GM23248 (cell line): ENCODE data around the gene FRMD7. TPM values are rescaled to one million over a fixed set of nuclear protein-coding genes. Genes with fewer than 3 reads are reported as not detected.

ENCODE experiments used
- DNase-seq: peaks from one replicate; pipeline ENCODE4 v3.0.0-alpha.2; 2015
- H2AFZ ChIP-seq: fragments of 200-600 bp; sonication (generic); 2 replicates; pipeline ENCODE4 v1.6.1; 2016; ENCODE audit warnings: antibody characterized with exemption
- H3F3A ChIP-seq: fragments of 200-600 bp; sonication (generic); 2 replicates; pipeline ENCODE4 v1.6.1; 2016; ENCODE audit warnings: mild to moderate bottlenecking, antibody characterized with exemption, mixed run types; ENCODE audit not compliant: insufficient read depth
- H3K27ac ChIP-seq: fragments of 200-600 bp; sonication (generic); 2 replicates; pipeline ENCODE4 v1.5.1; 2016; ENCODE audit warnings: mild to moderate bottlenecking
- H3K27me3 ChIP-seq: fragments of 200-600 bp; sonication (generic); replicated peaks from 2 replicates; pipeline ENCODE4 v1.6.1; 2016; ENCODE audit warnings: mild to moderate bottlenecking; ENCODE audit not compliant: insufficient read depth
- H3K36me3 ChIP-seq: fragments of 200-600 bp; sonication (generic); 2 replicates; pipeline ENCODE4 v1.6.1; 2016; ENCODE audit warnings: low read depth, mild to moderate bottlenecking
- H3K4me1 ChIP-seq: fragments of 200-600 bp; sonication (generic); 2 replicates; pipeline ENCODE4 v1.6.1; 2016; ENCODE audit warnings: mild to moderate bottlenecking; ENCODE audit not compliant: insufficient read depth
- H3K4me2 ChIP-seq: fragments of 200-600 bp; sonication (generic); one replicate; pipeline ENCODE4 v1.6.1; 2016; ENCODE audit warnings: mild to moderate bottlenecking; ENCODE audit not compliant: unreplicated experiment
- H3K4me3 ChIP-seq: fragments of 200-600 bp; sonication (generic); 2 replicates; pipeline ENCODE4 v1.5.1; 2016; ENCODE audit warnings: mild to moderate bottlenecking
- H3K79me2 ChIP-seq: fragments of 200-600 bp; sonication (generic); 2 replicates; pipeline ENCODE4 v1.6.1; 2016; ENCODE audit warnings: mild to moderate bottlenecking; ENCODE audit not compliant: insufficient read depth
- H3K9ac ChIP-seq: fragments of 200-600 bp; sonication (generic); 2 replicates; pipeline ENCODE4 v1.6.1; 2016; ENCODE audit warnings: mild to moderate bottlenecking
- H3K9me2 ChIP-seq: fragments of 200-600 bp; sonication (generic); 2 replicates; pipeline ENCODE4 v1.6.1; 2016; ENCODE audit warnings: mixed run types, mild to moderate bottlenecking, moderate library complexity; ENCODE audit not compliant: insufficient read depth
- H3K9me3 ChIP-seq: fragments of 200-600 bp; sonication (generic); one replicate; pipeline ENCODE4 v1.6.1; 2017; ENCODE audit warnings: low read depth
- H4K20me1 ChIP-seq: fragments of 200-600 bp; sonication (generic); 2 replicates; pipeline ENCODE4 v1.6.0; 2016; ENCODE audit not compliant: insufficient read depth
- EZH2 ChIP-seq: fragments of 200-600 bp; sonication (generic); IDR thresholded peaks from 2 replicates; pipeline ENCODE4 v1.6.1; 2018; ENCODE audit warnings: antibody characterized with exemption, mild to moderate bottlenecking; ENCODE audit not compliant: insufficient read depth, poor library complexity, severe bottlenecking
- EZH2phosphoT487 ChIP-seq: fragments of 200-600 bp; sonication (generic); IDR thresholded peaks from 2 replicates; pipeline ENCODE4 v1.6.1; 2018; ENCODE audit warnings: antibody characterized with exemption, moderate library complexity, mild to moderate bottlenecking, low read depth; ENCODE audit not compliant: insufficient read depth
- WGBS, 2 experiments: methylation state at CpG; one replicate each; pipeline ENCODE4 v1.1.6; 2015 to 2017; ENCODE audit warnings: low lambda C conversion rate in 2 of 2, low coverage in 1 of 2; ENCODE audit errors: missing lambda C conversion rate in 2 of 2; 5-methylcytosine and 5-hydroxymethylcytosine counted together
- in situ Hi-C: fragments of 300-500 bp; cut with MboI; formaldehyde crosslinking; loops from 2 replicates; pipeline ENCODE4 v1.15.0; 2020
- polyA plus RNA-seq: library from polyadenylated mRNA; unstranded; fragments of >200 nt; fragmentation: Nextera tagmentation; extraction: Ambion mirVana; gene quantifications from 2 replicates; pipeline ENCODE4 v1.2.1, GENCODE V29; 2016
- total RNA-seq: library from RNA; depleted of rRNA; stranded (reverse); fragments of >200 nt; shearing (Covaris generic); gene quantifications from 2 replicates; pipeline ENCODE4 v1.2.3, GENCODE V29; 2014

FRMD7 gene
- total and polyA plus RNA-seq, 2 experiments from 2014 or later = 0.11 TPM; not detected in 1

DNA sequence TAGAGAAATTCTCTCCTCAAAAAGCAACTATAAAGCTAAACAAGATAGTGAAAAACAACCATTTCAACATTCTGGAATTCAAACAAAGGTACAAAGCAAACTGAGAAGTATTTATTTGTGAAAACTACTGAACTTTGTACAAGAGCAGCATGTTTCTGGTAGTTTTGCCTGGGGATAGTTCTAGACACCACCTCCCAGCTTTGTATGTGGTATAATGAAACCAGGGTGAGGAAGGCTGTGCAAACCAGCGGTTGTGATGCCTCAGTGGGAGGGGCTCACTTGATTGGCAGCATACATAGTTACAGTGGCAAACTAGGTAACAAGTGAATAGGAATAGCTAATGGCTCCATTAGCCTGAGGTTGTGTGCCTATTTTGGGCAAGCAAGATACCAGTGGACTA, 18.6 kb upstream of the FRMD7 start:
- H3K9me2 ChIP-seq = no peaks in the 10 kb centered on the region
- H3K4me3 ChIP-seq = no peak overlapping the region
- no peak for TF ChIP-seq EZH2
- no peak for TF ChIP-seq EZH2phosphoT487
- H3K79me2 ChIP-seq = no peaks in the 10 kb centered on the region
- no peaks in the 10 kb centered on the region for H3F3A ChIP-seq
- H3K9ac ChIP-seq = no peak overlapping the region
- no peaks in the 10 kb centered on the region for H3K36me3 ChIP-seq
- H3K27ac ChIP-seq = no peak overlapping the region
- no peaks in the 10 kb centered on the region for H4K20me1 ChIP-seq
- DNase-seq = no peak
- no peaks in the 10 kb centered on the region for H3K9me3 ChIP-seq
- in situ Hi-C loops = no loop called here
- H3K27me3 ChIP-seq = no peaks in the 10 kb centered on the region
- no peaks in the 10 kb centered on the region for H3K4me1 ChIP-seq
- no peak overlapping the region for H2AFZ ChIP-seq
- H3K4me2 ChIP-seq = no peak overlapping the region
- 0 to 9% methylated on average over 1 of the region's 1 CpG for WGBS, 2 experiments

DNA sequence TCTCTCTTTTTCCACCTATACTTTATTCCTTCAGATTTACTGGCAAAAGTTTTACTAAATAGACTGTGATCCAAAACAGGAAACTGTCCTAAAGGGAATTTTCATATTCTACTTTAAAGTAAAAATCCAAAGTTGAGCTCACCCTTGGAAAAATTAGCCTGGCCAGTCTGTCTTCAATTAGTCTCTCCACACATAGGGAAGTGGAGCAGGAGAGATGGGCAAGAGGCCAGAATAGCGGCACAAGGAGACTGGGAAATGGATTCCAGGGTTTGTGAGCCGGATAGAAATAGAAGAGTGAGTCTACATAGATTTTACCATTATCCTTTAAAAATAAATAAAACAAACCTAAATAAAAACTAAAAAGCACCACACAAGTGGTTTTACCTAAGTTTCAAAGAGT, 16.2 kb upstream of the FRMD7 start:
- H2AFZ ChIP-seq = no peak overlapping the region
- no peaks in the 10 kb centered on the region for H3K9me3 ChIP-seq
- no peak overlapping the region for H3K9ac ChIP-seq
- TF ChIP-seq EZH2 (no peak), EZH2phosphoT487 (no peak)
- in situ Hi-C loops = no loop called here
- no peaks in the 10 kb centered on the region for H3K9me2 ChIP-seq
- no peaks in the 10 kb centered on the region for H3K27me3 ChIP-seq
- whole genome bisulfite sequencing, 2 experiments = 0 to 4% methylated on average over 2 of the region's 2 CpGs
- H3K4me2 ChIP-seq = no peak overlapping the region
- H4K20me1 ChIP-seq = no peaks in the 10 kb centered on the region
- no peaks in the 10 kb centered on the region for H3K36me3 ChIP-seq
- H3K79me2 ChIP-seq = no peaks in the 10 kb centered on the region
- no peak for DNase-seq
- H3K4me3 ChIP-seq = no peak overlapping the region
- no peaks in the 10 kb centered on the region for H3F3A ChIP-seq
- no peaks in the 10 kb centered on the region for H3K4me1 ChIP-seq
- H3K27ac ChIP-seq = no peak overlapping the region

DNA sequence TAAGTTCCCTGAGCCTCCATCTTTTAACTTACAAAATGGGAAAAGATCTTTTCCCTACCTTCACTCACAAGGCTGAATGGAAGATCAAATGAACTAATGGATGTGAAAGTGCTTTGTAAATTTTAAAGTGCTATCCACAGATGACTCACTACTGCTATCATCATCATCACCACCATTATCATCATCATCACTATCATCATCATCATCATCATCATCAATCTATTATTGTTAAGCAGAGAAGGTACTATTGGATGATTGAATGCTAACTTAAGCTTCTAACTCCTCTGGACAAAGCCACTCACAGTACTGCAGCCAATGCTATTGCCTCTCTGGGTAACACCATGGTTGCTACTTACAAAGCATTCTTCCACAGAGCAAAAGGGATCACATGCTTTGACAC, 1.9 kb downstream of the FRMD7 start:
- H3K79me2 ChIP-seq = no peaks in the 10 kb centered on the region
- no peak overlapping the region for H2AFZ ChIP-seq
- no peak overlapping the region for H3K4me3 ChIP-seq
- no peaks in the 10 kb centered on the region for H3K9me2 ChIP-seq
- no peaks in the 10 kb centered on the region for H3K36me3 ChIP-seq
- no peak for TF ChIP-seq EZH2phosphoT487
- in situ Hi-C loops = no loop called here
- no peaks in the 10 kb centered on the region for H3K27me3 ChIP-seq
- no peak overlapping the region for H3K9ac ChIP-seq
- H4K20me1 ChIP-seq = no peaks in the 10 kb centered on the region
- no peak overlapping the region for H3K4me2 ChIP-seq
- H3K9me3 ChIP-seq = no peaks in the 10 kb centered on the region
- H3K27ac ChIP-seq = no peak overlapping the region
- DNase-seq = no peak
- no peaks in the 10 kb centered on the region for H3K4me1 ChIP-seq
- no peaks in the 10 kb centered on the region for H3F3A ChIP-seq

DNA sequence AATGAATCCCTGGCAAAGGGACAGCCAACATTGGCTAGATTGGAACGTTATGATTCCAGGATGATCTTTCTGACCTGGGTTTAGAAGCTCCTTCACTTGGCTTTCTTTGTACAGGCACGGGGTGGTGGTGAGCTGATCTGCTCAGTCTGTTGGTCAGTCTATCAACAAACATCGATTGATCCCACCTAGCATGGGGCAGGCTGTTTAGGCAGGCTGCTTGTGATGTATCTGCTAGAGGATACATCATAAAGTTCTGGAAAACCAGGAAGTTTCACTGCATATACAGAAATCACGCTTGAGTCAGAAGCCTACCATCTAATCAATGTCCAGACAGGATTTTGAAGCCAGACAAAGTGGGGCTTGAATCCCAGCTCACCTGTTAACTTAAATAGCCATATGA, 6.9 kb downstream of the FRMD7 start:
- Histone ChIP-seq H2AFZ (no peak overlapping the region), H3K79me2 (no peaks in the 10 kb centered on the region), H4K20me1 (no peaks in the 10 kb centered on the region), H3K4me2 (no peak overlapping the region), H3K36me3 (no peaks in the 10 kb centered on the region), H3K9me2 (no peaks in the 10 kb centered on the region), H3K4me1 (no peaks in the 10 kb centered on the region), H3K27ac (no peak overlapping the region), H3K9ac (no peak overlapping the region), H3K4me3 (no peak overlapping the region), H3F3A (no peaks in the 10 kb centered on the region), H3K27me3 (no peaks in the 10 kb centered on the region), H3K9me3 (no peaks in the 10 kb centered on the region)
- no peak for DNase-seq
- in situ Hi-C loops = no loop called here
- 44 to 55% methylated on average over 4 of the region's 4 CpGs for WGBS, 2 experiments
- TF ChIP-seq EZH2 (no peak), EZH2phosphoT487 (no peak)

DNA sequence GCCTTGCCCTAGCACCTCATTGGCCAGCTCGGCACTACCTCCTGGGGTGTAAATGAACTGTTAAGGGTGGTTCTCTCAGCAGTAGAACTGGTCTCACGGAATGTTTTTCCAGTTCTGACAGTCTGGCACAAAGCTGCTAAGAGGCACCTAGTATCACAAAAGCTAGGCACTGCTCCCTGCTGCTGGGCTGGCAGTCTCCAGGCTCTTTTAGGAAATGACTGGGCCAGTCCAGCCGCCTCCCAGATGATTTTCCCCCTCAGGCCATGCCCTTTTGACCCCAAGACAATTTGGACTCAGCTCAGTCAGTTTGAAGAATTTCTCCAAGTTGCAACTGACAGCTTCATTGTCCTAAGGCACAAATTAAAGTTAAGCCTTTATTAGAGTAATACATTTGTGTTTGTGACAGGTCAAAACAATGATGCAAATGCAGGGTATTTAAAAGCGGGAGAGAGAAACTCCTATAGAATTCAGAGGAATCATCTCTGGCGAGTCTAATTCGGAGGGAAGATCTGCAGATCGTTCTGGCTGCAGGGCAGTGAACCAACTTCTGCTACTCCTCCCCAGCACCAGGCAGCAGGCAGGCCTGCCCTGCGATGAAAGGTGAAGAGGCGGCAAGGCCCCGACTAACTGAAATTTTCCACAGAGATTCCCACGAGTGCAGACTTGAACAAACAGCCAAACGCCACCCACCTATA, 7.9 kb downstream of the FRMD7 start:
- Histone ChIP-seq H3F3A (no peaks in the 10 kb centered on the region), H3K9ac (no peak overlapping the region), H3K4me3 (no peak overlapping the region), H2AFZ (no peak overlapping the region), H3K27ac (no peak overlapping the region), H3K79me2 (no peaks in the 10 kb centered on the region), H3K9me2 (no peaks in the 10 kb centered on the region), H4K20me1 (no peaks in the 10 kb centered on the region), H3K4me2 (no peak overlapping the region), H3K4me1 (no peaks in the 10 kb centered on the region), H3K27me3 (no peaks in the 10 kb centered on the region), H3K36me3 (no peaks in the 10 kb centered on the region), H3K9me3 (no peaks in the 10 kb centered on the region)
- 49 to 57% methylated on average over 12 of the region's 12 CpGs for WGBS, 2 experiments
- no peak for TF ChIP-seq EZH2
- TF ChIP-seq EZH2phosphoT487 = no peak
- in situ Hi-C loops = no loop called here
- DNase-seq = no peak
